T47D (cell line): Measurements from ENCODE around the gene SLC30A7.
"Not testable (repeated sequence)": the region's sequence is repeated elsewhere in the genome, so short reads cannot be mapped to it uniquely, and the experiment has no call there.

Source experiments
- DNase-seq, 2 experiments: peaks; one replicate each; pipeline versions ENCODE4 v3.0.0 to v3.0.0-alpha.2; 2011 to 2012; ENCODE audit warnings: low read depth in 1 of 2, low spot score in 1 of 2
- JUND ChIP-seq: IDR thresholded peaks from 2 replicates; pipeline ENCODE4 v1.6.1; 2012; ENCODE audit warnings: low read depth
- in situ Hi-C: cut with HindIII; loops from 2 replicates; pipeline ENCODE4 v1.10.0; 2016; ENCODE audit warnings: low sequenced_read_pairs, low pct_unique_long_range_greater_than_20kb

Gene SLC30A7

DNA sequence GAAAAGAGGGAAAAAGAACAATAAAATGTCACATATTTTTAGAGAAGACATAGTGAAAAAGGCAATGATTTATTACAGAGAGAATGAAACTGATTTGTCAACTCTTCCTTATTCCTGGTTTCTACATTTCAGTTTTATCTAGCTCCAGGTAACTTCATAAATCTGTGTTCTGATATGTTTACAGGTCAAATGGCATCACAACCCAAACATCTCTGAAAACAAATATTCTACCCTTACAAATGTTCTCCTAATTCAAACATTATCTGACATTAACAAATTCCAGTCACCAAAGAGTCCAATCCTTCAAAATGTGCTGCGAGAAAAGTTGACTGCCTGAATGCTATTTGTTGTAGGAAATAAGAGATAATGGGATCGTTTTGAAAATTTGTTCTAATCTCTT lies 21.5 kb upstream of the SLC30A7 start:
- no peak for DNase-seq
- TF ChIP-seq JUND, result no peak
- in situ Hi-C loops, result no loop called here

DNA sequence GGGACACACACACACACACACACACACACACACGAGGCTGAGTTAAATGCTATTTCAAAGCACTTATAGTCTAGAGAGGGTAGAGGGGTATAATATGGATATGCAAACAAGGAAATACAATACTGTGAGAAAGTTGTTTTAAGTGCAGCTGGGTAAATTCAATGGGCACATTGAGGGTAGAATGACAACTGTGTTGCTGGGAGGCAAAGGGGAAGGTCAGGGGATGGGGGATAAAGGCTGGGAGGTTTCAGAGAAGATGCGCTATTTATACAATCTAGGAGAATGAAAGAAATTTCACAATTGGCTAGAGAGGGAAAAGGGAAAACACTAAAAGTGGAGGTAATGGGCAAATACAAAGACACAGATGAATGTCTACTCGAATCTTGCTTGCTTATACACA lies 20.7 kb upstream of the SLC30A7 start:
- in situ Hi-C loops, result no loop called here
- TF ChIP-seq JUND, result no peak
- no peak for DNase-seq

DNA sequence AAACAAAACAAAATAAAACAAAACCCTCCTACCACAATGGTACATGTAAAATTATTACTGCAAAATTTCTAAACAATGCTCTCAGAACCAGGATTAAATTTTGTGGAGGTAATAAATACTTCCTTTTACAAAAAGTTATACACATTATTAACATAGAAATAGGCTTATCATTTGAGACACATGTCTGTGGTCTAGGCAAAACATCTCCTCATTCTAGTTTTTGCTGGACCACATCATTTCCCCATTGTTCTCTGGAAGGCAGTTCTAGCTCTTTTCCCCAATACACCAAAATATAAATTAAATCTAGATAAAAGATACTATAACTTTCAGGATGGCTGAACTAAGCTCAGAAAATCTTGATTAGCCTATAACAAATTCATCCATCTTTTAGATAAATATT lies 19.6 kb upstream of the SLC30A7 start:
- no peak for DNase-seq
- in situ Hi-C loops, result no loop called here
- TF ChIP-seq JUND, result no peak

DNA sequence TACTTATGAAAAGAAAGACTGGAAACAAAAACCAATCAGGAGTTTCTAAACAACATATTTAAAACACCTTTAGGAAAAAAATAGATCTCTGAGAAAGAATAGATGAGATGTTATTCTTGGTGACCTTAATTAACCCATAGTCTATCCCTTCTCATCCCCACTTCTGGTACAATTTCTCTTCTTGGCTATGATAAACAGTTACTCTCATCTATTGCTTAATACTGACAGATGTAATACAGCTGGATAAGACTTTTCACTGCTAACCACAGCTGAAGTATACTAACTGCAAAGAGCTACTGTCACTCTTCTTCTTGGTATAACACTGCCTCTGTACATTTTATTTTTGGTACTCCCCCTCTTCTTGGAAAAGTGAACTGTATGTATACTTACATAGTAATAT lies 16.5 kb upstream of the SLC30A7 start:
- in situ Hi-C loops, result no loop called here
- no peak for TF ChIP-seq JUND
- no peak for DNase-seq

DNA sequence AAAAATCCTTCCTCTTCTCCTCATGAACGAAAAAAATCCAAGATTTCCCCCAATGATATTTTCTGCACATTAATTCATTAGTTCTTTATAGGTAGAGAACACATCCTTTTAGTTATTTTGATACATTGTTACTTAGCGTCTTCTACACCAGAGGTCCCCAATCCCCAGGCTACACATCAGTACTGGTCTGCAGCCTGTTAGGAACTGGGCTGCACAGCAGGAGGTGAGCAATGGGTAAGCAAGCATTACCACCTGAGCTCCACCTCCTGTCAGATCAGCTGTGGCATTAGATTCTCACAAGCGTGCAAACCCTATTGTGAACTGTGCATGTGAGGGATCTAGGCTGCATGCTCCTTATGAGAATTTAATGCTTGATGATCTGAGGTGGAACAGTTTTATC lies 14.2 kb upstream of the SLC30A7 start:
- no peak for TF ChIP-seq JUND
- in situ Hi-C loops, result no loop called here
- DNase-seq, result no peak

DNA sequence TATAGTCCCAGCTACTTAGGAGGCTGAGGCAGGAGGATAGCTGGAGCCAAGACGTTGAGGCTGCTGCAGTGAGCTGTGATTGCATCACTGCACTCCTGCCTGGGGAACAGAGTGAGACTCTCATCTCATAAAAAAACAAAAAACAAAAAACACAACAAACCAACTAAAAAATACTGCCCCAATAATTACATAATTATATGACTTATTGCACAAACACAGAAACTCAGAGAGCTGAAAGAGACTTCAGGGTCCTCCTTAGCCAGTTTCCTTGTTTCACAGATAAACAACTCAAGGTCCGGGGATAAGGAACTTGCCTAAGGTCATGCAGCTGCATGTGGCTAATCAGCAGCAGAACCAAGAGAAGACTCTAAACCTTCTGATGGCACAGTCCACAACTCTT lies 13.2 kb upstream of the SLC30A7 start:
- in situ Hi-C loops, result no loop called here
- no peak for DNase-seq
- TF ChIP-seq JUND, result no peak

DNA sequence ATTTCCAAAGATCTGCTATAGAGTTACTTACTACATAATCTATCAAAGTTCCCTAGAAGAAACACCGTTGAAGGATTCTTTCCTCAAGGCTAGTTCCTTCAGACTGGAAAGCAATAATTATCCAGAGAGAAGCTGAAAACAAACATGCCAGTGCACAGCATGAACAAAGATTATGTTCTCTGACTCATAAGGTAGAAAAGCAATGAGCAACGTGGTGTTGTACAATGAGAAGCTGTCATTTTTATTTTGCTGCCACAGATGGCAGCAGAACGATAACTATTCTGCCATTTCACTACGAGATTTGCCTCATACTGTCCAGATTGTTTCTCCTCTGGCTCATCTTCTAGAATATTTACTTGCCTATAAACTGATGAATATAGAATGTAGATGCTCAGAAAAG lies 11.9 kb upstream of the SLC30A7 start:
- TF ChIP-seq JUND, result no peak
- peak; percentile 4 to 31 for DNase-seq
- in situ Hi-C loops, result no loop called here

DNA sequence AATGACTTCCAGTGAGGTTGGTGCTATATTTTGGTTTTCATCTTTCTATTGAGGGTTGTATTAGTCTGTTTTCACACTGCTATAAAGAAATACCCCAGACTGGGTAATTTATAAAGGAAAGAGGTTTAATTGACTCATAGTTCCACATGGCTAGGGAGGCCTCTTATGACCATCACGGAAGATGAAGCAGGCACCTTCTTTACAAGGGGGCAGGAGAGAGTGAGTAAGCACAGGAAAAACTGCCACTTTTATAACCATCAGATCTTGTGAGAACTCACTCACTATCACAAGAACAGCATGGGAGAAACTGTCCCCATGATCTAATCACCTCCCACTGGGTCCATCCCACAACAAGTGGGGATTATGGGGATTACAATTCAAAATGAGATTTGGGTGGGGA lies 6.9 kb upstream of the SLC30A7 start:
- DNase-seq, in situ Hi-C loops: not testable (repeated sequence)

DNA sequence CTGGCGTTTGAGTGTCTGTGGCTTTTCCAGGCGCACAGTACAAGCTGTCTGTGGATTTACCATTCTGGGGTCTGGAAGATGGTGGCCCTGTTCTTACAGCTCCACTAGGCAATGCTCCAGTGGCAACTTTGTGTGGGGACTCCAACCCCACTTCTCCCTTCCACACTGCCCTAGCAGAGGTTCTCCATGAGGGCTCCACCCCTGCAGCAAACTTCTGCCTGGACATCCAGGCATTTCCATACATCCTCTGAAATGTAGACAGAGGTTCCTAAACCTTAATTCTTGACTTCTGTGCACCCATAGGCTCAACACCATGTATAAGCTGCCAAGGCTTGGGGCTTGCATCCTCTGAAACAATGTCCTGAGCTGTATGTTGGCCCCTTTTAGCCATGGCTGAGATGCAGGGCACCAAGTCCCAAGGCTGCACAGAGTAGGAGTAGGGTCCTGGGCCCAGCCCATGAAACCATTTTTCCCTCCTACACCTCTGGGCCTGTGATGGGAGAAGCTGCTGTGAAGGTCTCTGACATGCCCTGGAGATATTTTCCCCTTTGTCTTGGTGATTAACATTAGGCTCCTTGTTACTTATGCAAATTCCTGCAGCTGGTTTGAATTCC lies 5.9 kb upstream of the SLC30A7 start:
- in situ Hi-C loops, DNase-seq: not testable (repeated sequence)

DNA sequence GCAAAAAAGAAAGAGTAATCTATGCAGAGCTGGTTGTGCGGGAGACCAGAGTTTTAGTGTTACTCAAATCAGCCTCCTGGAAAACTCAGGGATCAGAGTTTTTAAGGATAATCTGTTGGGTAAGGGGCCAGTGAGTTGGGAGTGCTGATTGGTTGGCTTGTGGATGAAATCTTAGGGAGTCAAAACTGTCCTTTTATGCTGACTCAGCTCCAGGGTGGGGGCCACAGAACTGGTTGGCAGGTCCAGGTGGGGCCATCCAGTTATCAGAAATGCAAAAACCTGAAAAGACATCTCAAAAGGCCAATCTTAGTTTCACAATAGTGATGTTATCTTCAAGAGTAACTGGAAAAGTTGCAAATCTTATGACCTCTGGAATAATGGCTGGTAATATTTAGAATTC lies 4.5 kb upstream of the SLC30A7 start:
- TF ChIP-seq JUND, result no peak
- no peak for DNase-seq
- in situ Hi-C loops, result no loop called here

DNA sequence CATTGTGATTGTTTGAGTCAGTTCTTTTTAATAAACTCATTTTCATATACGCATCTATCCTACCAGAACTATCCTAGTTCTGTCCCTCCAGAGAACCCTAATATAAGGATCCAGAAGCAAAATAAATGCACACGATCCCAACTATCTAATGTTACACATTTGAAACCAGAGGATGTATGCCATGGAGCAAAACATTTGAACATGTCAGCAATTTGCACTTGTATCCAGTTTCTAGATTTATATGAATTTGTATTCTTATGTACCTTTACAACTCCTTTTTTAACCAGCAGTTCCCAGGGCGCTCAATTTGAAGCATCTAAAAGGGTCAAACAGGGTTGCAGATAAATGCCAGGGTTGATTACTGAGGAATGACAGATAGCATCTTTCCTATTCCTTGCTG lies 3.3 kb upstream of the SLC30A7 start:
- no peak for TF ChIP-seq JUND
- DNase-seq, result no peak
- in situ Hi-C loops, result no loop called here

DNA sequence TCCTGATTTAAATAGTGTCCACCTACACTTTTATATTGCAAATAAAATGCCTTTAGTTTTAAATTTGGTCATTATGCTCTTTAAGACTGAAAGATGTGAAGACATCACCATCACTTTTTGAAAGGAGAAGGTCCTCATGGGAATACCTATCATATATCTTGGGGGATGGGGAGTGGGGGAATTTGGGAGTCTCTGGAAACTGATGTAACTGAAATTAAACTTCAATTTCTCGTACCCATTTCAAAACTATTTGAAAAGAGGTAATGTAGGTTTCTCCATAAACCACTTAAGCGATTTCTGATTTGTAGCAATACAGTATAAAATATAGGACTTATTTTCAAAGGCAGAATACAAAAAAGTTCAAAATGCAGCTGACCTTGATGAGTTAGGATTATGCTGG lies 2.2 kb upstream of the SLC30A7 start:
- no peak for DNase-seq
- no peak for TF ChIP-seq JUND
- in situ Hi-C loops, result no loop called here

DNA sequence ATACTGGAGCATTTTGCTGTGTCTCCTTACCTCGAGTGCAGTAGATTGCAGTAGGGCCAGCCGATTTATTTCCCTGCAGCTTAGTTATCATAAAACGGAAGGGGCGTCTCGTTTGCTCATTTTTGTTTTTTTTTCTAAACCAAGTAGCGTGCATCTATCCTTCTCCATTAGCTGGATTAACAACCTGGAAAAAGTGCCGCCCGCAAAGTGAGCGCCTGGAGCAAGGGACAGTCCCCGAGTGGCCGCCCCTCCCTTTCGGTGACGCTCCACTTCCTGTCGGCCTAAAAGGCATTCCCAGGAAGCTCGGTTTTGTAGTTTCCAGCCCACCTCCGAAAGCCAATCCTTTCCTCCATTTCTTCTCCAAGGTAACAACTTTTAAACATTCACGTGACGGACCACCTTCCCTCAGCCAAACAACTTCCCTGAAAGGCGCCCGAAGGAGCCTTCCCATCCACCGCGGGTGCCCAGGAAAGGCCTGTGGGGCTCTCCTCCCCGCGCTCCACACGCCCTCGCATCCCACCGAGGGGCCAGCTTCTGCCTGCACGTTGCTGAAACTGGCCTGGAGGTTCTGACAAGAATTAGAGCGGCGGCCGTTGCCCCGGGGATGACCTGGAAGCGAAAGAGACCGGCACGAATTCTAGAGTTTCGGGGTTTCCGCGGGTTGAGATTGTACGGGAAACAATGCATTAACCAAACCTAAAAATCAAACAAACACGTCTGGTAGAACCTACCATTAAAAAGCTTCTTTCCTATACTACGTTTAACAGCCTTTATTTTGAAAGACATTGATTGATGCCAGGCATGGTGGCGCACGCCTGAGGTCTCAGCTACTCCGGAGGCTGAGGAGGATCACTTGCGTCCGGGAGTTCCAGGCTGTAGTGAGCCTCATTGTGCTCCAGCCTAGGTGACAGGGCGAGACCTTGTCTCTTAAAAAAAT lies 1.0 kb upstream of the SLC30A7 start, which contains the start of gene EXTL2:
Gene EXTL2 (minus strand): TSS at position 240 of the 937 bp plus-strand sequence. CDS start 6,085 bp downstream, outside the sequence.
- no peak for TF ChIP-seq JUND
- DNase-seq, result peak; percentile 44 to 89
- in situ Hi-C loops, result no loop called here

DNA sequence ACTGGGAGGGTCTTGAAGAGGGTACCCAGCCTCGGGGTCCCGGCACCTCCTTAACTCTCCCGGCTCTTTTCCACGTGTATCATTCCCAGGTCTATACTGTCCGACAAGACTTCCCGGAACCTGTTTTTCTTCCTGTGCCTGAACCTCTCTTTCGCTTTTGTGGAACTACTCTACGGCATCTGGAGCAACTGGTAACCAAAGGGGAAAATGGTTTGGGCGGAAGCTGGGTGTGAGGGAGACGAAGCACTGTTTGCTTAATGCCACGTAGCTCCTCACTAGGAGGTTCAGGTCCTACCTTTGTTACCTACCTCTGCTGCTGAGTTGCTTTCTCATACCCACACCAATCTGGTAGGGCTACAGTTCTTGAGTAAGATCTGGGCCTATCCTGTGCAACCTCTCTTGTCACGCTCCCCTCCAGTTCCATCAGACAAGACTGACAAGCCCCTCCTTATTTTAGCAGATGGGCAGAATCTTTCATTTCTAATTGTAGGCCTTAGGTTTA lies 642 bp downstream of the SLC30A7 start:
- TF ChIP-seq JUND, result no peak
- DNase-seq, result peak; percentile 4 to 63
- in situ Hi-C loops, result no loop called here
